Measurements from ENCODE around the gene ADGRF5.

ADGRF5 gene

GRCh38 chr6:46961711-46962110, 40.0 kb upstream of the ADGRF5 start:
- no peak for DNase-seq
- H3F3A ChIP-seq (ENCODE audit: insufficient read depth, low read length), result no peaks in the 10 kb centered on the region
- no peaks in the 10 kb centered on the region for H3K36me3 ChIP-seq (replicated peaks; ENCODE audit: insufficient read depth, low read length)
- H3K9ac ChIP-seq (ENCODE audit: low read length), result no peak overlapping the region
- no peaks in the 10 kb centered on the region for H3K27me3 ChIP-seq (replicated peaks; ENCODE audit: insufficient read depth, low read length)
- H3K27ac ChIP-seq (ENCODE audit: low read length), result no peak overlapping the region
- no peak overlapping the region for H2AFZ ChIP-seq (ENCODE audit: low read length)
- no peaks in the 10 kb centered on the region for H3K4me1 ChIP-seq (ENCODE audit: low read length)
- H3K4me2 ChIP-seq (ENCODE audit: low read depth, low read length), result no peak overlapping the region
- no peaks in the 10 kb centered on the region for H3K9me2 ChIP-seq (replicated peaks; ENCODE audit: insufficient read depth, low read length)
- TF ChIP-seq EZH2phosphoT487 (IDR thresholded peaks at IDR 0.05; ENCODE audit: low read length) (no peak), CTCF (IDR thresholded peaks at IDR 0.05; ENCODE audit: low read length) (no peak), EZH2 (optimal IDR thresholded peaks at IDR 0.05; ENCODE audit: low read depth, low read length) (no peak)
- no peaks in the 10 kb centered on the region for H3K9me3 ChIP-seq (replicated peaks; ENCODE audit: insufficient read depth, low read length)
- no peaks in the 10 kb centered on the region for H3K79me2 ChIP-seq (ENCODE audit: low read length)
- no peak overlapping the region for H3K4me3 ChIP-seq (ENCODE audit: low read length)
- no peaks in the 10 kb centered on the region for H4K20me1 ChIP-seq (ENCODE audit: insufficient read depth, low read length)

GRCh38 chr6:46961232-46961631, 39.5 kb upstream of the ADGRF5 start:
- Histone ChIP-seq H3K27ac (ENCODE audit: low read length) (no peak overlapping the region), H3K9ac (ENCODE audit: low read length) (no peak overlapping the region), H3F3A (ENCODE audit: insufficient read depth, low read length) (no peaks in the 10 kb centered on the region), H2AFZ (ENCODE audit: low read length) (no peak overlapping the region), H3K9me2 (replicated peaks; ENCODE audit: insufficient read depth, low read length) (no peaks in the 10 kb centered on the region), H3K4me3 (ENCODE audit: low read length) (no peak overlapping the region), H3K9me3 (replicated peaks; ENCODE audit: insufficient read depth, low read length) (no peaks in the 10 kb centered on the region), H3K4me1 (ENCODE audit: low read length) (no peaks in the 10 kb centered on the region), H3K27me3 (replicated peaks; ENCODE audit: insufficient read depth, low read length) (no peaks in the 10 kb centered on the region), H4K20me1 (ENCODE audit: insufficient read depth, low read length) (no peaks in the 10 kb centered on the region), H3K79me2 (ENCODE audit: low read length) (no peaks in the 10 kb centered on the region), H3K4me2 (ENCODE audit: low read depth, low read length) (no peak overlapping the region), H3K36me3 (replicated peaks; ENCODE audit: insufficient read depth, low read length) (no peaks in the 10 kb centered on the region)
- TF ChIP-seq EZH2 (optimal IDR thresholded peaks at IDR 0.05; ENCODE audit: low read depth, low read length), result no peak
- no peak for TF ChIP-seq EZH2phosphoT487 (IDR thresholded peaks at IDR 0.05; ENCODE audit: low read length)
- no peak for TF ChIP-seq CTCF (IDR thresholded peaks at IDR 0.05; ENCODE audit: low read length)
- DNase-seq, result no peak

GRCh38 chr6:46959419-46959818, 37.7 kb upstream of the ADGRF5 start:
- Histone ChIP-seq H3K4me1 (ENCODE audit: low read length) (no peaks in the 10 kb centered on the region), H2AFZ (ENCODE audit: low read length) (no peak overlapping the region), H3K4me2 (ENCODE audit: low read depth, low read length) (no peak overlapping the region), H3K79me2 (ENCODE audit: low read length) (no peaks in the 10 kb centered on the region), H3K27me3 (replicated peaks; ENCODE audit: insufficient read depth, low read length) (no peaks in the 10 kb centered on the region), H3F3A (ENCODE audit: insufficient read depth, low read length) (no peaks in the 10 kb centered on the region), H3K36me3 (replicated peaks; ENCODE audit: insufficient read depth, low read length) (no peaks in the 10 kb centered on the region), H3K9me3 (replicated peaks; ENCODE audit: insufficient read depth, low read length) (no peaks in the 10 kb centered on the region), H3K9ac (ENCODE audit: low read length) (no peak overlapping the region), H3K4me3 (ENCODE audit: low read length) (no peak overlapping the region), H4K20me1 (ENCODE audit: insufficient read depth, low read length) (no peaks in the 10 kb centered on the region), H3K9me2 (replicated peaks; ENCODE audit: insufficient read depth, low read length) (no peaks in the 10 kb centered on the region), H3K27ac (ENCODE audit: low read length) (no peak overlapping the region)
- TF ChIP-seq EZH2phosphoT487 (IDR thresholded peaks at IDR 0.05; ENCODE audit: low read length) (no peak), CTCF (IDR thresholded peaks at IDR 0.05; ENCODE audit: low read length) (no peak)
- no peak for DNase-seq

All from MM.1S (cell line).